HG02798 (cell line): ENCODE results near the gene LTBP2.

Source experiments
- ATAC-seq: cut with Tn5 transposase; IDR thresholded peaks from one replicate; pipeline ENCODE4 v1.9.1; 2021; ENCODE audit warnings: mild to moderate bottlenecking; ENCODE audit not compliant: unreplicated experiment, poor library complexity

Gene LTBP2

DNA sequence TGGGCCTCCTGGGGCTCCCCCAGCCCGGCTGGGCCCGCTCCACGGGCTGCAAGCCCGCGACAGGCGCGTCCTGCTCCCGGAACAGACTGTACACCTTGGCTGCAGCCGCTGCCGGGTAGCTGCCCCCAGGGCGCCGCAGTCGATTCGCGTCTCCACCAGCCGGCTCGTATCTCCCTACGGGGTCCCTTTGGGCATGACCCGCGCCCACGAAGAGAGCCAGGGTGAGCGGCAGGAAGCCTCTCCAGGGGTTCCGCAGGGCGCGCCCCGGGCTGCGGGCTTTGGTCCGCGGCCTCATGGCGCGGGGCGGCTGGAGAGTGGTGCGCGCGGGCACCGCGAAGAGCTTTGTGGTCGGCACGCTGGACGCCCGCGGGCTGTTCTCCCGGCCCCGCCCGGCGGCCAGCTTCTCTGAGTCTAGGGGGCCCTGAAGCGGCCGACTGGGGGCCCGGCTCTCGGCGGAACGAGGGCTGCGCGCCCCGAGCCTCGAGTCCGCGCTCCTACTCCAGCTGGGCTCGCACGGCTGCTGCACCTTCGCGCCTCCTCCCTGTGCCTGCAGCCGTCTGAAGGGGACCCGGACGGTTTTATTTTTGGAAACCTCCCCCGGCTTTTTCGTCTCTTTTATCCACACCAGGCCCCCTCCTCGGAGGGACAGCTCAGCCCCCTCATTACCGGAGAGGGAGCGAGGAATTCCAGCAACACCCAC lies at the start of gene LTBP2:
LTBP2 (minus strand) TSS at position 588 of the 700 bp plus-strand sequence; CDS start at position 295, 293 bp downstream.
- ATAC-seq = no peak

GRCh38 chr14:74660863-74661262 lies 48.8 kb upstream of the LTBP2 start:
- no peak for ATAC-seq

DNA sequence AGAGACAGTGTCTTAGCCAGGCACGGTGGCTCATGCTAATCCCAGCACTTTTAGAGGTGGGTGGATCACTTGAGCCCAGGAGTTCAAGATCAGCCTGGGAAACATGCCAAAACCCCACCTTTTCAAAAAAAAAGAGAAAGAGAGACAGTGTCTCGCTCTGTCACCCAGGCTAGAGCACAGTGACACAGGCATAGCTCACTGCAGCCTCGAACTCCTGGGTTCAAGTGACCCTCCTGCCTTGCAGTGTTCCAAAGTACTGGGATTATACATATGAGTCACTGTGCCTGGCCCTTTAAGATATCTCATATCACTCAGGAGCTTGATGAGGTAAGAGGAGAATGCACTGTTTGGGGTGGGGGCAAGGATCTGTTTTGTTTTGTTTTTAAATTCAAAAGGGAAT lies 48.1 kb upstream of the LTBP2 start:
- no peak for ATAC-seq

GRCh38 chr14:74658535-74659131 lies 46.6 kb upstream of the LTBP2 start:
- ATAC-seq = no peak

DNA sequence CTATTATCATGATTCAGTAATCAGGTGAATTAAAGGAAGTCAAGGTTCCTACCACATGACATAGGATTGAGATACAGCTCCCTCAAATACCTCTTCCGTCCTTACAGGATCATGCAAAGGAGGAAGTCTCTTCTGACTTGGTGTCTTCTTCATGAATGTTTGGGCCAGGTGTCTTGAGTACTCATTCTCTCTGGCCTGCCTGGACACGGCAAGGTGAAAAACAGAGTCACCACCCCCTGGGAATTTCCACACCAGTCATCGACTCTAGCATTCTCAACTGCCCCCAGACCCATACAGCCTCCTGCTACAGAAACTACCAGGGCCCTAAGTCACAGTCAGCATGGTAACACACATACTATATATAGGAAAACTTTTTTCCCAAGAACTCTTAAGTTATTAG lies 44.9 kb upstream of the LTBP2 start:
- no peak for ATAC-seq

GRCh38 chr14:74655599-74656395 lies 43.8 kb upstream of the LTBP2 start:
- ATAC-seq = no peak

DNA sequence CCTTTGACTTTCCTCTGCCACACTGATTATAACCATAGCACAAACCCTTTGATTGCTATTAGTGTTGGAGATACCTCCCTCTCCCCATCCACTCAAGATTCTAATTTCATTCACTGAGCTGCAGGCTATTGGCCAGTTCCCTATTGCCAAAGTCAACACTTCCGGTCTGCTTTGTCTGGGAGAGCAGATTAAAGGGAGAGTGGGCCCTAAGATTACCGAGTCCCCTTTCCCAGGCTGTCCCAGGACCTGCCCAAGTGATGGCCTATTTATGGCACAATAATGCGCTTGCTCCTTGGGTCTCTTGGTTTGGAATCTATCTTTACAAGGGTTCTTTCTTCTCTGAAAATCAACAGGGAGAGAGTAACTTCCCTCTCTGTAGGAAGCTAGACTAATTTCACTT lies 42.9 kb upstream of the LTBP2 start:
- ATAC-seq = no peak

DNA sequence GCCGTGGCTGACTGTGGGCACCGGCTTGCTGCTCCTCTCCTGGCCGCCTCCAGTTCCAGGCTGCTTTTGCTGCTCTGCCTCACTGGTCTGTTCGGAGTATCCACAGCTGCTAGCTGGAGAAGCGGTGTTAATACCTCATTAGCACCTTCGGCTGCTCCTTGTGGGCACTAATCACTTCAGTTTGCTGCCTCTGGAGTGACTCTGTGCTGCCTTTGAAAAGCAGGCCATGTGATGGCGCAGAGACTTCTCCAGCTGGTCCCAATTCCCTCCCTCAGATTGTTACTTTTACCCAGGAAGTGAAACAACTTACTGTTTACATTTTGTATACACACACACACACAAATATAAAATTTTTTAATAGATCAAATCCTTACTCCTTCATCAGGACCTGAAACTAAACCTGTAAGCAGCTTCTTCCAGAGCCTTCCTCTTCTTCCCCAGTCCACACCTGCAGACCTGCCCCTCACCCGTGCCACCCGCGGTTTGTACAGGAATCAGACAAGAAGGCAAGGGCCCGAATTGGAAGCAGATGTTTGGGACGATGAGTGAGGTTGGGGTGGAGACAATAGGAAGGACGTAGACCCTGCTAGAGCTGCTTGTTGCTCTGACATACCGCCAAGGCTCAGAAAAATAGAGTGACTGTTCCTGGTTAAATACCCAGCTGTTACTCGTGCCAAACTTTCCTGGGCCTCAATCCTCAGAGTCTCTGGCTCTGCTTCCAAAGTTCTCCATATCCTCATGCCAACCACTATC lies 41.5 kb upstream of the LTBP2 start:
- no peak for ATAC-seq

- no peak for ATAC-seq
Measured at GRCh38 chr14:74652541-74652940, 40.5 kb upstream of the LTBP2 start.

DNA sequence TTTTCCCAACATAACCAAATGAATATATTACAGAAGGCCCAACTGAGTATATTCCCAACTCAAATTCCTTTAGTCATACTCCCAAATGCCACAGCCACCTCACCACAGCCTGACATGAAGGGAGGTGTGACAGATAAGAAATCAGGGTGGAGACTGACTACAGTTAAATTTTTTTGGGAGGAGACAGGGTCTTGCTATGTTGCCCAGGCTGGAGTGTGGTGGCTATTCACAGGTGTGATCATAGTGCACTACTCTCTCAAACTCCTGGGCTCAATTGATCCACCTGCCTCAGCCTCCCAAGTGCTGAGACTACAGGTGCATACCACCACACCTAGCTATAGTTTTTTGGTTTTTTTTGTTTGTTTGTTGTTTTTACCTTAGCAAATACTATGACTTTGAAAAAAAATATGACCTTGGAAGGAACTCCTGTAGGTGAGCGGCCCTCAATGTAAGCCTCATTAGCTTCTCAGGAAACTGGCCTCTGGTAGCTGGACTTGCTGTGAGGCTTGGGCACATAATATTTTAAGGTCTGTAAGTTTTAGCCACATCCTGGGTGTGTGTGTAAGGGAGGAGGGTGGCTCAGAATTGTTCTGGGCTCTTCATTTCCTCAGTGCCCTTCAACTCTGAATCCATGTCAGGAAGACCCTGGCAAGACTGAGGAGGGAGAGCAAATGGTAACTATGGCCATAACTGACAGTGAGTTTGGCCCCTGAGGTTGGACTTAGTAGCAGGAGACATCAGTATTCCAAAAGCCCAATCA lies 39.1 kb upstream of the LTBP2 start:
- no peak for ATAC-seq

DNA sequence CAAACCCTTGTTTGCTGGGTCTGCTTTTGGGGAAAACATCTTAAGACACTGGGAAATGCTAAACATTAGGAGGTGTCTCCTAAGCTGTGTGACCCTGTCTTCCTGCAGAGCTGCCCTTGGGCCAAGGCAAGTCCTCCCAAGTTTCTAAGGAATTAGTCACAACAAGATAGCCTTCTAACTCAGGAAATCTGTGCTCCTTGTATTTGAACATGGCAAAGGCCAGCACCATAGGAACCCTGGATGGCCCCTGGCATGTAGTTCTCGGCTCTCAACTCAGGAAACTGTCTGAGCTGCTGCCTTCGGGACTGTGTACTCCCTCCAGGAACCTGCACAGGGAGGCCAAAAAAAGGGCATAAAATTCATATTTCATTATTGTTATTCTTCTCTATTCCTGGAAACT lies 37.6 kb upstream of the LTBP2 start:
- no peak for ATAC-seq

DNA sequence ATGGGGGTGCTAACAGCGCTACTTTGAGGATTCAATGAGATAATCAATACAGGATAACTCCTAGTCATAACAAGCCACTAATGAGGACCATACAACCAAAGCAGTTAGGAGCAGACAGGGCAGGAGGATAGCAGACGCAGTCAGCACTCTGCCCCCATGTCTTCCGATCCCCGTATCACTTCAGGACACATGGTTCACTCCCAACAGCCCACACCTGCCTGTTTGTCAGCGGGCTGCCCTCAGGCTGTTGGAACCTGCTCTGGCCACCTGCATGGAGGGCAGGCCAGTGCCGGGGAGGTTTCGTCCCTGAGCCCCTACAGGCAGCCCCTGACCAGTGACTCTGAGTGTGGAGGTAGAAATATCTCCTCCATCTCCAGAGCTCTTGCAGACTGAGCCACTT lies 37.1 kb upstream of the LTBP2 start:
- ATAC-seq = no peak

GRCh38 chr14:74648601-74649000 lies 36.6 kb upstream of the LTBP2 start:
- no peak for ATAC-seq

- no peak for ATAC-seq
Measured at GRCh38 chr14:74647678-74648461, 35.8 kb upstream of the LTBP2 start.

GRCh38 chr14:74647061-74647677 lies 35.1 kb upstream of the LTBP2 start:
- no peak for ATAC-seq

GRCh38 chr14:74645756-74646470 lies 33.9 kb upstream of the LTBP2 start:
- no peak for ATAC-seq

DNA sequence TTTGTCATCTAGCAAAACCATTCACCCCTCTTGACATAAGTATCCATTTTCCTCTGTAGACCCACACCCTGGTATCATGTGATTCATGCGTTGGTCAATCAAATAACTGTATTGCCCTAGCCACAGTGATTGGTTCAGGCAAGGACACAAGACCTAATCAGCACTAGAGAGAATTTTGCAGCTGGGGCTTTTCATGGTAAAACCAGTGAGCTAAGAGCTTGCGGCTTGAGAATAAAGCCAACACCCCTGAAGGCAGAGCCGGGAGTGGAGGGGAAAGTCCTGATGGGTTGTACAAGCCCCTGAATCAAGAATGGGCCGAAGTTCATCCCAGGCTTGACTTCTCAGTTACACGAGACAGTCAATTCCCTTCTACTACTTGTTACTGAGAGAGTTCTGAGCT lies 33.2 kb upstream of the LTBP2 start:
- ATAC-seq = no peak
